ENCODE results near the gene ZNF3. TPM values are rescaled to one million over a fixed set of nuclear protein-coding genes. Genes with fewer than 3 reads are reported as not detected.

The ZNF3 gene
- polyA plus RNA-seq, 1 donor (not counting 4 experiments of a cell fraction or from before 2014, with no cell fraction given): 16.8 TPM

- H3K27ac ChIP-seq (ENCODE audit: control insufficient read depth, insufficient read depth, low read length): no peak overlapping the region
- no peak overlapping the region for H3K4me3 ChIP-seq (ENCODE audit: control insufficient read depth in 2 of 3, extremely low read depth in 1 of 3, insufficient read depth in 2 of 3, low read depth in 1 of 3, low read length in 3 of 3)
- H3K4me2 ChIP-seq (ENCODE audit: control insufficient read depth, extremely low read depth, insufficient read depth, low read depth, low read length): no peak overlapping the region
- dilution Hi-C loops (cut with MboI; ENCODE audit: extremely low pct_ligation_motif_present, low sequenced_read_pairs): no loop called here
- H3K36me3 ChIP-seq (ENCODE audit: control insufficient read depth in 2 of 2, extremely low read depth in 1 of 2, insufficient read depth in 2 of 2, low read length in 2 of 2): peaks cover 7 to 14% of the 10 kb centered on the region in 2 experiments
- no peaks in the 10 kb centered on the region for H3K9me1 ChIP-seq (ENCODE audit: control insufficient read depth, extremely low read depth, insufficient read depth, low read length)
- no peaks in the 10 kb centered on the region for H3K4me1 ChIP-seq (ENCODE audit: control insufficient read depth, extremely low read depth, insufficient read depth, low read length)
- H3K9ac ChIP-seq (ENCODE audit: control insufficient read depth, extremely low read depth, insufficient read depth, low read length): no peak overlapping the region
- H3K79me2 ChIP-seq (ENCODE audit: control insufficient read depth, insufficient read depth, low read length): no peaks in the 10 kb centered on the region
- TF ChIP-seq EZH2 (IDR thresholded peaks at IDR 0.05; ENCODE audit: low read length) (no peak), CTCF (optimal IDR thresholded peaks at IDR 0.05 in 1 of 3, IDR thresholded peaks at IDR 0.05 in 1 of 3, conservative IDR thresholded peaks at IDR 0.05 in 1 of 3; ENCODE audit: extremely low read depth in 1 of 3, insufficient read depth in 2 of 3, low read length in 3 of 3) (no peak)
- DNase-seq (ENCODE audit: low read depth, low spot score): no peak
- no peaks in the 10 kb centered on the region for H3K9me3 ChIP-seq (ENCODE audit: control insufficient read depth, low read depth, low read length)
- H3K27me3 ChIP-seq (ENCODE audit: control insufficient read depth, extremely low read depth, insufficient read depth, low read length): no peaks in the 10 kb centered on the region
- H2AFZ ChIP-seq (ENCODE audit: control insufficient read depth, low read length): no peak overlapping the region
- FAIRE-seq: no peak
- no peaks in the 10 kb centered on the region for H4K20me1 ChIP-seq (ENCODE audit: control insufficient read depth, extremely low read depth, insufficient read depth, low read length)
These were observed 18.1 kb downstream of the ZNF3 start for GRCh38 chr7:100063376-100063775.

- DNase-seq (ENCODE audit: low read depth, low spot score): no peak
- Histone ChIP-seq H3K27ac (ENCODE audit: control insufficient read depth, insufficient read depth, low read length) (no peak overlapping the region), H3K79me2 (ENCODE audit: control insufficient read depth, insufficient read depth, low read length) (no peaks in the 10 kb centered on the region), H3K4me1 (ENCODE audit: control insufficient read depth, extremely low read depth, insufficient read depth, low read length) (no peaks in the 10 kb centered on the region), H3K27me3 (ENCODE audit: control insufficient read depth, extremely low read depth, insufficient read depth, low read length) (no peaks in the 10 kb centered on the region), H3K4me3 (ENCODE audit: control insufficient read depth in 2 of 3, extremely low read depth in 1 of 3, insufficient read depth in 2 of 3, low read depth in 1 of 3, low read length in 3 of 3) (no peak overlapping the region), H2AFZ (ENCODE audit: control insufficient read depth, low read length) (no peak overlapping the region), H3K9ac (ENCODE audit: control insufficient read depth, extremely low read depth, insufficient read depth, low read length) (no peak overlapping the region), H4K20me1 (ENCODE audit: control insufficient read depth, extremely low read depth, insufficient read depth, low read length) (no peaks in the 10 kb centered on the region), H3K9me1 (ENCODE audit: control insufficient read depth, extremely low read depth, insufficient read depth, low read length) (no peaks in the 10 kb centered on the region), H3K9me3 (ENCODE audit: control insufficient read depth, low read depth, low read length) (no peaks in the 10 kb centered on the region), H3K36me3 (ENCODE audit: control insufficient read depth in 2 of 2, extremely low read depth in 1 of 2, insufficient read depth in 2 of 2, low read length in 2 of 2) (peaks cover 11 to 25% of the 10 kb centered on the region in 2 experiments), H3K4me2 (ENCODE audit: control insufficient read depth, extremely low read depth, insufficient read depth, low read depth, low read length) (no peak overlapping the region)
- no peak for FAIRE-seq
- no peak for TF ChIP-seq EZH2 (IDR thresholded peaks at IDR 0.05; ENCODE audit: low read length)
- TF ChIP-seq CTCF (optimal IDR thresholded peaks at IDR 0.05 in 1 of 3, IDR thresholded peaks at IDR 0.05 in 1 of 3, conservative IDR thresholded peaks at IDR 0.05 in 1 of 3; ENCODE audit: extremely low read depth in 1 of 3, insufficient read depth in 2 of 3, low read length in 3 of 3): no peak
- dilution Hi-C loops (cut with MboI; ENCODE audit: extremely low pct_ligation_motif_present, low sequenced_read_pairs): no loop called here
These were observed 19.9 kb downstream of the ZNF3 start for GRCh38 chr7:100061518-100062193.

Measured in keratinocyte (primary cell).